SK-N-SH (cell line): Measurements from ENCODE around the gene SLC6A13. TPM values are rescaled to one million over a fixed set of nuclear protein-coding genes. Genes with fewer than 3 reads are reported as not detected.

Experiments used
- CTCF ChIA-PET: fragments of 300-600, 350-600 bp; formaldehyde crosslinking; extraction: SDS; loops from one replicate; lab custom pipeline; 2021; lab: Yijun Ruan, JAX
- POLR2A ChIA-PET: fragments of 350-600 bp; sonication (Branson Sonifier 250); formaldehyde crosslinking; extraction: SDS; loops from one replicate; lab custom pipeline; 2020; ENCODE audit warnings: antibody characterized with exemption, inconsistent platforms; lab: Yijun Ruan, JAX
- DNase-seq: peaks from one replicate; pipeline ENCODE4 v3.0.0; 2012
- H2AFZ ChIP-seq: fragments of 200-600 bp; sonication (generic); 2 replicates; pipeline ENCODE4 v1.8.1; 2016; ENCODE audit warnings: antibody characterized with exemption, mild to moderate bottlenecking, low read depth
- H3F3A ChIP-seq: fragments of 200-600 bp; sonication (generic); replicated peaks from 2 replicates; pipeline ENCODE3; 2016; ENCODE audit warnings: antibody characterized with exemption, mild to moderate bottlenecking; ENCODE audit not compliant: insufficient read depth
- H3K27ac ChIP-seq, 2 experiments: fragments of 200-500 bp in 1 of 2; fragments of 200-600 bp in 1 of 2; sonication (Bioruptor generic) in 1 of 2; sonication (generic), shearing (Covaris generic) in 1 of 2; 2 replicates each; pipeline versions ENCODE4 v1.5.1 to v1.6.1; 2014 to 2016; ENCODE audit warnings: low read depth in 2 of 2, inconsistent platforms in 1 of 2, low read length in 1 of 2, mild to moderate bottlenecking in 1 of 2, mixed read lengths in 1 of 2
- H3K27me3 ChIP-seq: fragments of 200-600 bp; sonication (generic), shearing (Covaris generic); 2 replicates; pipeline ENCODE4 v1.6.1; 2016; ENCODE audit warnings: mixed run types; ENCODE audit not compliant: insufficient read depth
- H3K36me3 ChIP-seq, 2 experiments: fragments of 200-500 bp in 1 of 2; fragments of 200-600 bp in 1 of 2; sonication (Bioruptor generic) in 1 of 2; sonication (generic) in 1 of 2; replicated peaks in 1 of 2; 2 replicates each; pipeline versions ENCODE3 to v1.5.1; 2014 to 2016; ENCODE audit warnings: low read length in 1 of 2, mild to moderate bottlenecking in 1 of 2; ENCODE audit not compliant: insufficient read depth in 2 of 2, control insufficient read depth in 1 of 2
- H3K4me1 ChIP-seq, 2 experiments: fragments of 200-500 bp in 1 of 2; fragments of 200-600 bp in 1 of 2; sonication (Bioruptor generic) in 1 of 2; sonication (generic), shearing (Covaris generic) in 1 of 2; 2 replicates each; pipeline versions ENCODE4 v1.5.1 to v1.6.1; 2014 to 2016; ENCODE audit warnings: low read depth in 1 of 2, low read length in 1 of 2, mixed run types in 1 of 2; ENCODE audit not compliant: insufficient read depth in 2 of 2, control insufficient read depth in 1 of 2
- H3K4me2 ChIP-seq: fragments of 200-600 bp; sonication (generic), shearing (Covaris generic); 2 replicates; pipeline ENCODE4 v1.6.1; 2017; ENCODE audit warnings: mixed run types
- H3K4me3 ChIP-seq, 2 experiments: fragments of 200-500 bp in 1 of 2; fragments of 200-600 bp in 1 of 2; sonication (Bioruptor generic) in 1 of 2; sonication (generic), shearing (Covaris generic) in 1 of 2; 2 replicates each; pipeline versions ENCODE4 v1.5.1 to v1.8.1; 2014 to 2016; ENCODE audit warnings: low read depth in 2 of 2, inconsistent platforms in 1 of 2, low read length in 1 of 2, mild to moderate bottlenecking in 1 of 2, mixed read lengths in 1 of 2, moderate library complexity in 1 of 2
- H3K79me2 ChIP-seq: fragments of 200-600 bp; sonication (generic); 2 replicates; pipeline ENCODE4 v1.8.1; 2017; ENCODE audit warnings: mild to moderate bottlenecking; ENCODE audit not compliant: insufficient read depth
- H3K9ac ChIP-seq: fragments of 200-600 bp; sonication (generic); 2 replicates; pipeline ENCODE4 v1.6.1; 2017; ENCODE audit warnings: mixed run types
- H3K9me2 ChIP-seq: fragments of 200-600 bp; sonication (generic); 2 replicates; pipeline ENCODE4 v1.6.1; 2017; ENCODE audit warnings: mixed run types
- H3K9me3 ChIP-seq: fragments of 200-600 bp; sonication (generic); 2 replicates; pipeline ENCODE4 v1.6.1; 2017; ENCODE audit warnings: mixed run types, mild to moderate bottlenecking, moderate library complexity
- H4K20me1 ChIP-seq: fragments of 200-600 bp; sonication (generic); 2 replicates; pipeline ENCODE4 v1.6.1; 2017; ENCODE audit warnings: mild to moderate bottlenecking, mixed run types; ENCODE audit not compliant: insufficient read depth
- CHD2 ChIP-seq: fragments of 150-350 bp; IDR thresholded peaks from 2 replicates; pipeline ENCODE4 v1.6.1; 2018; ENCODE audit warnings: low read length; ENCODE audit not compliant: partially characterized antibody
- ELF1 ChIP-seq: IDR thresholded peaks from 2 replicates; pipeline ENCODE4 v1.4.0; 2012
- EP300 ChIP-seq, 2 experiments: IDR thresholded peaks; 2 replicates each; pipeline versions ENCODE4 v1.4.0 to v1.6.1; 2012; ENCODE audit warnings: borderline replicate concordance in 1 of 2, low read depth in 1 of 2, low read length in 1 of 2
- EZH2phosphoT487 ChIP-seq: fragments of 200-600 bp; sonication (generic); IDR thresholded peaks from 2 replicates; pipeline ENCODE4 v1.6.1; 2017; ENCODE audit warnings: low read depth, mixed run types, mild to moderate bottlenecking, antibody characterized with exemption, moderate library complexity, borderline replicate concordance
- FOSL2 ChIP-seq: IDR thresholded peaks from 2 replicates; pipeline ENCODE4 v1.4.0; 2012; ENCODE audit warnings: low read depth, mild to moderate bottlenecking, moderate library complexity, borderline replicate concordance
- FOXJ3 ChIP-seq: sonication (generic); formaldehyde crosslinking; IDR thresholded peaks from 2 replicates; pipeline ENCODE4 v1.5.1; 2020; ENCODE audit warnings: mild to moderate bottlenecking, missing genetic modification reagents
- FOXM1 ChIP-seq: IDR thresholded peaks from 2 replicates; pipeline ENCODE4 v1.4.0; 2012; ENCODE audit warnings: low read depth, mild to moderate bottlenecking
- GABPA ChIP-seq: IDR thresholded peaks from 2 replicates; pipeline ENCODE4 v1.4.0; 2012; ENCODE audit warnings: low read depth, mild to moderate bottlenecking
- JUND ChIP-seq: IDR thresholded peaks from 2 replicates; pipeline ENCODE4 v1.4.0; 2012
- POLR2AphosphoS5 ChIP-seq: IDR thresholded peaks from 2 replicates; pipeline ENCODE4 v1.6.1; 2012; ENCODE audit warnings: low read depth, low read length
- RCOR1 ChIP-seq: fragments of 150-350 bp; IDR thresholded peaks from 2 replicates; pipeline ENCODE4 v1.6.1; 2017; ENCODE audit warnings: antibody characterized with exemption, low read length
- REST ChIP-seq: IDR thresholded peaks from 2 replicates; pipeline ENCODE4 v1.6.1; 2012; ENCODE audit warnings: mild to moderate bottlenecking, low read depth, low read length, moderate library complexity
- RXRA ChIP-seq: IDR thresholded peaks from 2 replicates; pipeline ENCODE4 v1.4.0; 2012; ENCODE audit warnings: low read depth, mild to moderate bottlenecking, borderline replicate concordance
- SIN3A ChIP-seq: IDR thresholded peaks from 2 replicates; pipeline ENCODE4 v1.6.1; 2012; ENCODE audit warnings: low read depth, mild to moderate bottlenecking, low read length, moderate library complexity, borderline replicate concordance
- SMC3 ChIP-seq: IDR thresholded peaks from 2 replicates; pipeline ENCODE4 v1.6.1; 2012; ENCODE audit warnings: low read depth, low read length, improper control_type of control experiment
- TAF1 ChIP-seq: IDR thresholded peaks from 2 replicates; pipeline ENCODE4 v1.6.1; 2012; ENCODE audit warnings: low read depth, mild to moderate bottlenecking, low read length, moderate library complexity, borderline replicate concordance
- TEAD4 ChIP-seq: IDR thresholded peaks from 2 replicates; pipeline ENCODE4 v1.4.0; 2012; ENCODE audit warnings: mild to moderate bottlenecking, borderline replicate concordance; ENCODE audit not compliant: insufficient read depth
- YY1 ChIP-seq: IDR thresholded peaks from 2 replicates; pipeline ENCODE4 v1.4.0; 2012; ENCODE audit warnings: low read depth, mild to moderate bottlenecking
- ZBTB33 ChIP-seq: IDR thresholded peaks from 2 replicates; pipeline ENCODE4 v1.4.0; 2012; ENCODE audit warnings: low read depth, borderline replicate concordance
- WGBS: methylation state at CpG from one replicate; pipeline ENCODE4 v1.1.6; 2017; ENCODE audit warnings: low lambda C conversion rate; 5-methylcytosine and 5-hydroxymethylcytosine counted together
- polyA plus RNA-seq, 3 experiments: library from polyadenylated mRNA; depleted of rRNA; stranded (reverse); fragments of >200 nt; gene quantifications; 2 replicates each; pipeline ENCODE4 v1.2.3, GENCODE V29; 2012
- TF ChIP-seq, protein P1 (sequence below): IDR thresholded peaks from 2 replicates; pipeline ENCODE4; 2012
- TF ChIP-seq, protein P2 (sequence below): IDR thresholded peaks from 2 replicates; pipeline ENCODE4 v1.4.0; 2012; ENCODE audit warnings: low read depth

SLC6A13 gene
- polyA plus RNA-seq, 1 of the 3 experiments (the other 2 are of a cell fraction): 0.05 TPM

DNA sequence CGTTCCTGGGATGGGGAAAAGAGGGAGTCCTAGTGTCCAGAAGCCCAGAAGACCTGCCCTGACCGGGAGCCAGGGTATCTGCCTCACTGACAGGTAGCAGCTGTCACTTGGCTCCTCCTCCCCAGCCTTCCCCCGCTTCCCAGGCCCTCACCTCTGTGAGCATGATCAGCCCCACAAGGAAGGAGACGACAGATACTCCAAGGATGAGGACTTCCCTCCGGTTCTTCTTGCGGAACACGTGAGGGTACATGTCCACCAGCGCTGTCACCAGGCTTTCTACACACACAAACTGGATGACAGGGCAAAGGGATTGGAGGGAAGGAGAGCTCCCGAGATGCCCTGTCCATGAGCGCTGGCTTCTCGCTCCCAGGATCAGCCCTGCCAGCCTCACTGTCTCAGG is 38.8 kb downstream of the SLC6A13 start:
- Histone ChIP-seq H3K4me3 (no peak overlapping the region), H3K9me2 (no peaks in the 10 kb centered on the region), H3K27me3 (peaks cover 3% of the 10 kb centered on the region; the same call in 1 of the 2 replicates), H3K36me3 (no peaks in the 10 kb centered on the region), H3K4me2 (no peak overlapping the region), H4K20me1 (no peaks in the 10 kb centered on the region), H3K27ac (no peak overlapping the region), H3K9ac (no peak overlapping the region), H3F3A (no peaks in the 10 kb centered on the region), H3K9me3 (no peaks in the 10 kb centered on the region), H3K4me1 (peaks cover 0 to 2% of the 10 kb centered on the region in 2 experiments; a peak in 1 of 4 replicates), H2AFZ (no peak overlapping the region), H3K79me2 (no peaks in the 10 kb centered on the region)
- ChIA-PET CTCF (no interaction called here), POLR2A (no interaction called here)
- DNase-seq: no peak
- TF ChIP-seq, protein P1, sequence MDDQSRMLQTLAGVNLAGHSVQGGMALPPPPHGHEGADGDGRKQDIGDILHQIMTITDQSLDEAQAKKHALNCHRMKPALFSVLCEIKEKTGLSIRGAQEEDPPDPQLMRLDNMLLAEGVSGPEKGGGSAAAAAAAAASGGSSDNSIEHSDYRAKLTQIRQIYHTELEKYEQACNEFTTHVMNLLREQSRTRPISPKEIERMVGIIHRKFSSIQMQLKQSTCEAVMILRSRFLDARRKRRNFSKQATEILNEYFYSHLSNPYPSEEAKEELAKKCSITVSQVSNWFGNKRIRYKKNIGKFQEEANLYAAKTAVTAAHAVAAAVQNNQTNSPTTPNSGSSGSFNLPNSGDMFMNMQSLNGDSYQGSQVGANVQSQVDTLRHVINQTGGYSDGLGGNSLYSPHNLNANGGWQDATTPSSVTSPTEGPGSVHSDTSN: no peak
- no peak for TF ChIP-seq POLR2AphosphoS5
- no peak for TF ChIP-seq EP300 (IDR thresholded peaks at IDR 0.05; ENCODE audit: borderline replicate concordance in 1 of 2, low read depth in 1 of 2, low read length in 1 of 2)
- TF ChIP-seq SMC3: no peak
- TF ChIP-seq FOXM1: no peak
- TF ChIP-seq, all 33 proteins: peak for 0
- 55% methylated on average over 11 of the region's 11 CpGs for WGBS

DNA sequence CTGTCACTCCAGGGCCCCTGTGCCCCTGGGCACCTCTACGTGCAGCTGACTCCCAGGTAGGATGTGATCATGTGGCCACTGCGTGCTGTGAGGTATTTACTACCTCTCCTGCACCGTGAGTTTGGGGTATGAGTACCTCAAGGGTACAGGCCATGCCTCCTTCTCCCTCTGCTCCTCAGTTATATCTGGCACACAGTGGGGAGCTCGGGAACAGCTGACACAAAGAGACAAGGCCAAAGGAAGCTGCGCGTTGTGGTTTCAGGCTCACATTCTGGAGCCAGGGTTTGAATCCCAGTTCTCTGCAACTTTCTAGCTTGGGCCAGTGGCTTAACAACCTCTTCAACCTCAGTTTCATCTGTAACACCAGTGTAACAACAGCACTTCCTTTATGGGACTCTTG is 40.9 kb downstream of the SLC6A13 start:
- DNase-seq: no peak
- no peaks in the 10 kb centered on the region for H3K9me2 ChIP-seq
- H3K4me1 ChIP-seq: peaks cover 0 to 2% of the 10 kb centered on the region in 2 experiments; a peak in 1 of 4 replicates
- POLR2A ChIA-PET: no interaction called here
- no peaks in the 10 kb centered on the region for H4K20me1 ChIP-seq
- H3K9me3 ChIP-seq: no peaks in the 10 kb centered on the region
- H3K4me2 ChIP-seq: no peak overlapping the region
- H3K9ac ChIP-seq: no peak overlapping the region
- no peaks in the 10 kb centered on the region; the same call in 1 of the 2 replicates for H3K27me3 ChIP-seq
- H3K79me2 ChIP-seq: no peaks in the 10 kb centered on the region
- CTCF ChIA-PET: interaction anchor here (0.8 to 1.8 kb wide), 4 partner anchors 9 to 69 kb away, joined by 3 to 5 read pairs (median 4); no protein-coding TSS in a partner anchor
- H3F3A ChIP-seq: no peaks in the 10 kb centered on the region
- no peak for TF ChIP-seq FOSL2
- TF ChIP-seq GABPA: no peak
- TF ChIP-seq FOXM1: no peak
- TF ChIP-seq RXRA: no peak
- no peak for TF ChIP-seq ELF1
- no peak for TF ChIP-seq TEAD4
- no peak for TF ChIP-seq JUND
- TF ChIP-seq, protein P2, sequence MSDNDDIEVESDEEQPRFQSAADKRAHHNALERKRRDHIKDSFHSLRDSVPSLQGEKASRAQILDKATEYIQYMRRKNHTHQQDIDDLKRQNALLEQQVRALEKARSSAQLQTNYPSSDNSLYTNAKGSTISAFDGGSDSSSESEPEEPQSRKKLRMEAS: no peak
- TF ChIP-seq REST: no peak
- TF ChIP-seq CHD2: no peak
- no peak for TF ChIP-seq ZBTB33
- no peak for TF ChIP-seq TAF1
- TF ChIP-seq, protein P1: no peak
- no peak for TF ChIP-seq RCOR1
- TF ChIP-seq FOXJ3 (CRISPR knock-in tag): no peak
- no peak for TF ChIP-seq EZH2phosphoT487
- no peak for TF ChIP-seq EP300 (IDR thresholded peaks at IDR 0.05; ENCODE audit: borderline replicate concordance in 1 of 2, low read depth in 1 of 2, low read length in 1 of 2)
- TF ChIP-seq YY1: no peak
- TF ChIP-seq SIN3A: no peak
- H3K36me3 ChIP-seq: no peaks in the 10 kb centered on the region
- H3K27ac ChIP-seq: no peak overlapping the region
- 66% methylated on average over 5 of the region's 6 CpGs for WGBS
- no peak overlapping the region for H3K4me3 ChIP-seq
- H2AFZ ChIP-seq: no peak overlapping the region
